Keratinocyte (primary cell): ENCODE data around the gene TMEM127. TPM values are rescaled to one million over a fixed set of nuclear protein-coding genes. Genes with fewer than 3 reads are reported as not detected.

Experiments used
- DNase-seq: peaks from one replicate; pipeline ENCODE4 v3.0.0-alpha.2; 2011; ENCODE audit warnings: low read depth, missing footprints, low spot score
- FAIRE-seq: peaks from 2 replicates; lab custom pipeline; 2011; peaks lifted over from hg19 to GRCh38; lab: Jason Lieb, UNC
- H2AFZ ChIP-seq: 2 replicates; pipeline ENCODE4 v1.6.0; 2012; ENCODE audit warnings: low read length, control low read depth, inconsistent platforms; ENCODE audit not compliant: control insufficient read depth
- H3K27ac ChIP-seq: 2 replicates; pipeline ENCODE4 v1.5.1; 2011; ENCODE audit warnings: low read length; ENCODE audit not compliant: control insufficient read depth, insufficient read depth
- H3K27me3 ChIP-seq: 3 replicates; pipeline ENCODE4 v1.6.0; 2011; ENCODE audit warnings: low read length; ENCODE audit not compliant: control insufficient read depth, insufficient read depth; ENCODE audit errors: extremely low read depth
- H3K36me3 ChIP-seq, 2 experiments: 2 replicates in 1 of 2; 3 replicates in 1 of 2; pipeline ENCODE4 v1.5.1; 2011; ENCODE audit warnings: low read length in 2 of 2, mild to moderate bottlenecking in 1 of 2; ENCODE audit not compliant: control insufficient read depth in 2 of 2, insufficient read depth in 2 of 2; ENCODE audit errors: extremely low read depth in 1 of 2
- H3K4me1 ChIP-seq: 3 replicates; pipeline ENCODE4 v1.5.1; 2011; ENCODE audit warnings: low read length; ENCODE audit not compliant: control insufficient read depth, insufficient read depth; ENCODE audit errors: extremely low read depth
- H3K4me2 ChIP-seq: 3 replicates; pipeline ENCODE4 v1.6.0; 2011; ENCODE audit warnings: low read depth, low read length; ENCODE audit not compliant: control insufficient read depth, insufficient read depth; ENCODE audit errors: extremely low read depth
- H3K4me3 ChIP-seq, 3 experiments: fragments of 200-600 bp in 1 of 3; sonication (generic) in 1 of 3; 2 replicates in 2 of 3; 3 replicates in 1 of 3; pipeline ENCODE4 v1.5.1; 2011 to 2016; ENCODE audit warnings: low read length in 3 of 3, mild to moderate bottlenecking in 3 of 3, control low read depth in 2 of 3, inconsistent platforms in 1 of 3, low read depth in 1 of 3, mixed read lengths in 1 of 3, mixed run types in 1 of 3, moderate library complexity in 1 of 3; ENCODE audit not compliant: control insufficient read depth in 2 of 3, insufficient read depth in 2 of 3; ENCODE audit errors: extremely low read depth in 1 of 3
- H3K79me2 ChIP-seq: 2 replicates; pipeline ENCODE4 v1.6.0; 2012; ENCODE audit warnings: low read length; ENCODE audit not compliant: control insufficient read depth, insufficient read depth
- H3K9ac ChIP-seq: 3 replicates; pipeline ENCODE4 v1.6.0; 2011; ENCODE audit warnings: low read length; ENCODE audit not compliant: control insufficient read depth, insufficient read depth; ENCODE audit errors: extremely low read depth
- H3K9me1 ChIP-seq: 3 replicates; pipeline ENCODE4 v1.6.0; 2011; ENCODE audit warnings: low read length; ENCODE audit not compliant: control insufficient read depth, insufficient read depth; ENCODE audit errors: extremely low read depth
- H3K9me3 ChIP-seq: 2 replicates; pipeline ENCODE4 v1.5.1; 2012; ENCODE audit warnings: low read depth, low read length; ENCODE audit not compliant: control insufficient read depth
- H4K20me1 ChIP-seq: 3 replicates; pipeline ENCODE4 v1.6.0; 2011; ENCODE audit warnings: low read length; ENCODE audit not compliant: control insufficient read depth, insufficient read depth; ENCODE audit errors: extremely low read depth
- CTCF ChIP-seq, 3 experiments: IDR thresholded peaks in 1 of 3; conservative IDR thresholded peaks in 1 of 3; optimal IDR thresholded peaks in 1 of 3; 2 replicates in 2 of 3; 3 replicates in 1 of 3; pipeline versions ENCODE3 to v1.5.1; 2011; ENCODE audit warnings: low read length in 3 of 3, mild to moderate bottlenecking in 3 of 3, moderate library complexity in 2 of 3, control low read depth in 1 of 3, inconsistent platforms in 1 of 3; ENCODE audit not compliant: insufficient read depth in 2 of 3; ENCODE audit errors: extremely low read depth in 1 of 3
- EZH2 ChIP-seq: IDR thresholded peaks from one replicate; pipeline ENCODE4 v1.6.1; 2012; ENCODE audit warnings: inconsistent platforms, mild to moderate bottlenecking, low read length, moderate library complexity
- dilution Hi-C: fragments of 300-500 bp; cut with MboI; formaldehyde crosslinking; loops from one replicate; pipeline ENCODE4 v1.7.0; 2020; ENCODE audit warnings: low sequenced_read_pairs; ENCODE audit not compliant: extremely low pct_ligation_motif_present
- polyA plus RNA-seq, 5 experiments: library from polyadenylated mRNA; depleted of rRNA in 3 of 5; stranded (reverse) in 3 of 5; stranded (forward) in 1 of 5; unstranded in 1 of 5; fragments of >200 nt; gene quantifications; 1 replicate in 1 of 5; 2 replicates in 3 of 5; 3 replicates in 1 of 5; pipeline versions ENCODE4 v1.2.1 to v1.2.3, GENCODE V29; 2011 to 2012; ENCODE audit warnings: missing spikeins in 2 of 5, low read depth in 1 of 5, low replicate concordance in 1 of 5

The TMEM127 gene
- polyA plus RNA-seq, 1 donor (not counting 4 experiments of a cell fraction or from before 2014, with no cell fraction given) = 30.8 TPM

GRCh38 chr2:96204836-96205624 is 60.8 kb downstream of the TMEM127 start:
- H3K4me1 ChIP-seq = peaks cover 61% of the 10 kb centered on the region
- dilution Hi-C loops = no loop called here
- no peaks in the 10 kb centered on the region for H3K36me3 ChIP-seq
- TF ChIP-seq EZH2 (no peak), CTCF (optimal IDR thresholded peaks at IDR 0.05 in 1 of 3, IDR thresholded peaks at IDR 0.05 in 1 of 3, conservative IDR thresholded peaks at IDR 0.05 in 1 of 3; ENCODE audit: extremely low read depth in 1 of 3, insufficient read depth in 2 of 3, low read length in 3 of 3) (no peak)
- peaks cover 89% of the 10 kb centered on the region for H3K79me2 ChIP-seq
- H3K27me3 ChIP-seq = no peaks in the 10 kb centered on the region
- H4K20me1 ChIP-seq = peaks cover 5% of the 10 kb centered on the region
- peak overlapping the region; percentile 85 for H3K4me2 ChIP-seq
- FAIRE-seq (no peak), DNase-seq (no peak)
- H3K9me3 ChIP-seq = no peaks in the 10 kb centered on the region
- no peak overlapping the region for H2AFZ ChIP-seq
- H3K9ac ChIP-seq = peak overlapping the region; percentile 18
- peak overlapping the region; percentile 62 for H3K27ac ChIP-seq
- peaks cover 2% of the 10 kb centered on the region for H3K9me1 ChIP-seq
- peak overlapping the region in 2 of 3 experiments; percentile 50 to 61 for H3K4me3 ChIP-seq

GRCh38 chr2:96203130-96204028 is 62.4 kb downstream of the TMEM127 start:
- peak overlapping the region in 2 of 3 experiments; percentile 8 to 37 for H3K4me3 ChIP-seq
- H3K4me1 ChIP-seq = peaks cover 56% of the 10 kb centered on the region

More at GRCh38 chr2:96203130-96204028, 62.4 kb downstream of the TMEM127 start:
- H3K36me3 ChIP-seq = no peaks in the 10 kb centered on the region
- peak overlapping the region; percentile 43 for H3K27ac ChIP-seq
- dilution Hi-C loops = no loop called here
- H3K79me2 ChIP-seq = peaks cover 96% of the 10 kb centered on the region
- H2AFZ ChIP-seq = no peak overlapping the region
- no peaks in the 10 kb centered on the region for H3K27me3 ChIP-seq
- FAIRE-seq = no peak
- H3K9me3 ChIP-seq = no peaks in the 10 kb centered on the region
- TF ChIP-seq EZH2 = no peak
- TF ChIP-seq CTCF (optimal IDR thresholded peaks at IDR 0.05 in 1 of 3, IDR thresholded peaks at IDR 0.05 in 1 of 3, conservative IDR thresholded peaks at IDR 0.05 in 1 of 3; ENCODE audit: extremely low read depth in 1 of 3, insufficient read depth in 2 of 3, low read length in 3 of 3) = no peak
- peak overlapping the region; percentile 85 for H3K4me2 ChIP-seq
- peaks cover 2% of the 10 kb centered on the region for H3K9me1 ChIP-seq
- no peak for DNase-seq
- peaks cover 5% of the 10 kb centered on the region for H4K20me1 ChIP-seq
- no peak overlapping the region for H3K9ac ChIP-seq
